ENCODE data around the gene IL13. TPM values are rescaled to one million over a fixed set of nuclear protein-coding genes. Genes with fewer than 3 reads are reported as not detected.

Gene IL13
- total RNA-seq, 4 donors from 2014 or later = 0.66 TPM; not detected in 3

DNA sequence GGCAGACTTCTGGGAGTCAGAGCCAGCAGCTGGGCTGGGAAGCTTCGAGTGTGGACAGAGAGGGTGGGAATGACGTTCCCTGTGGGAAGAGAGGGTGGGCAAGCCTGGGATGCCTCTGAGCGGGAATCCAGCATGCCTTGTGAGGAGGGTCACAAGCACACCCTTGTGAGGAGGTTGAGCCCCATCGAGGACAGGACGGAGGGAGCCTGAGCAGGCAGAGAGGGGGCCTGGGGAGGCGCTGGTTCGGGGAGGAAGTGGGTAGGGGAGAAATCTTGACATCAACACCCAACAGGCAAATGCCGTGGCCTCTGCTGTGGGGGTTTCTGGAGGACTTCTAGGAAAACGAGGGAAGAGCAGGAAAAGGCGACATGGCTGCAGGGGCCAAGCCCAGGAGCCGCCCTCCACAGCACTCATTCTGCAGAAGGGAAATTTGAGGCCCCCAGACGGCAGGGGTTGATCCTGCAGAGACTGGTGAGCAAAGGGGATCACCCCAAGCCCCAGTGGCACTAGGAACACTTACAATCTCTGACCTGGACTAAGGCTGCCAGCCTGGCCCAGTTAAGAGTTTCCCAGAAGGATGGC is 1.1 kb upstream of the IL13 start:
- TF ChIP-seq, protein P1, sequence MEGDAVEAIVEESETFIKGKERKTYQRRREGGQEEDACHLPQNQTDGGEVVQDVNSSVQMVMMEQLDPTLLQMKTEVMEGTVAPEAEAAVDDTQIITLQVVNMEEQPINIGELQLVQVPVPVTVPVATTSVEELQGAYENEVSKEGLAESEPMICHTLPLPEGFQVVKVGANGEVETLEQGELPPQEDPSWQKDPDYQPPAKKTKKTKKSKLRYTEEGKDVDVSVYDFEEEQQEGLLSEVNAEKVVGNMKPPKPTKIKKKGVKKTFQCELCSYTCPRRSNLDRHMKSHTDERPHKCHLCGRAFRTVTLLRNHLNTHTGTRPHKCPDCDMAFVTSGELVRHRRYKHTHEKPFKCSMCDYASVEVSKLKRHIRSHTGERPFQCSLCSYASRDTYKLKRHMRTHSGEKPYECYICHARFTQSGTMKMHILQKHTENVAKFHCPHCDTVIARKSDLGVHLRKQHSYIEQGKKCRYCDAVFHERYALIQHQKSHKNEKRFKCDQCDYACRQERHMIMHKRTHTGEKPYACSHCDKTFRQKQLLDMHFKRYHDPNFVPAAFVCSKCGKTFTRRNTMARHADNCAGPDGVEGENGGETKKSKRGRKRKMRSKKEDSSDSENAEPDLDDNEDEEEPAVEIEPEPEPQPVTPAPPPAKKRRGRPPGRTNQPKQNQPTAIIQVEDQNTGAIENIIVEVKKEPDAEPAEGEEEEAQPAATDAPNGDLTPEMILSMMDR (IDR thresholded peaks at IDR 0.05; ENCODE audit: low read depth) = no peak

DNA sequence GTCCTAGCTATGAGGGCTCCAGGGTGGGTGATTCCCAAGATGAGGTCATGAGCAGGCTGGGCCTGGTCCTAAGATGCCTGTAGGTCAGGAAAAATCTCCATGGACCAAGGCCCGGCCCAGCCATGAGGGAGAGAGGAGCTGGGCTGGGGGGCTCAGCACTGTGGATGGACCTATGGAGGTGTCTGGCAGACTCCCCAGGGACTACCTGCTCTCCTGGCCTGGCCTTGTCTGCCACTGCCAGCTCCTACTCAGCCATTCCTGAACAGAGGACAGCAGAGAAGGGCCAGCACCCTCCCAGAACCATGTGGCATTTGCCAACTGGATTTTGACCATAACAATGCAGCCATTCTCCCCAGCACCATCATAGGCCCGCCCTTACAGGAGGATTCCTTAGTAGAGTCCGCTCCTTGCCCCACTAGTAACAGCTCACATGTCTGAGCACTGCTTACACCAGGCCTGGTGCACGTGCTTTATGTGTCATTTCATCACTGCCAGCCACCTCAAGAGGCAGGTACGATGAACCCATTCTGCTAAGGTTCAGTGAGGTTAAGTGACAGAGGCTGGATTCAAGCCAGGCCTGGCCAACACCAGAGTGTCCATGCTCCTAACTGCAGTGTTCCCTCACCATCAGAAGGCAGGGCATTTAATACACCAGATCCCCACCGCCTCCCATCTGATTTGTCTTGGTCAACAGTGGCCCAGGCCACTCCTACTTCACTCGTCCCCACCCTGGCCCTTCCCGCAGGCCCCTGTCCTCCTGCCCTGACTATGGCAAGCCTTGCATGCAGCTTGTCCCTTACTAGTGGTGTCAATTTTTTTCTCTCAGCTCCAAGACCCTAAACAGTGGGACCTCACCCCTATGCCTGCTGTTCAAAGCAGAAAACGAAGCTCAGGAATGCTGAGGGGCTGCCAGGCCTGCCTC is 669 bp downstream of the IL13 start:
- TF ChIP-seq, protein P1 (IDR thresholded peaks at IDR 0.05; ENCODE audit: low read depth) = no peak

- TF ChIP-seq, protein P1 (IDR thresholded peaks at IDR 0.05; ENCODE audit: low read depth) = no peak
Measured at GRCh38 chr5:132659598-132660493, 1.9 kb downstream of the IL13 start.

DNA sequence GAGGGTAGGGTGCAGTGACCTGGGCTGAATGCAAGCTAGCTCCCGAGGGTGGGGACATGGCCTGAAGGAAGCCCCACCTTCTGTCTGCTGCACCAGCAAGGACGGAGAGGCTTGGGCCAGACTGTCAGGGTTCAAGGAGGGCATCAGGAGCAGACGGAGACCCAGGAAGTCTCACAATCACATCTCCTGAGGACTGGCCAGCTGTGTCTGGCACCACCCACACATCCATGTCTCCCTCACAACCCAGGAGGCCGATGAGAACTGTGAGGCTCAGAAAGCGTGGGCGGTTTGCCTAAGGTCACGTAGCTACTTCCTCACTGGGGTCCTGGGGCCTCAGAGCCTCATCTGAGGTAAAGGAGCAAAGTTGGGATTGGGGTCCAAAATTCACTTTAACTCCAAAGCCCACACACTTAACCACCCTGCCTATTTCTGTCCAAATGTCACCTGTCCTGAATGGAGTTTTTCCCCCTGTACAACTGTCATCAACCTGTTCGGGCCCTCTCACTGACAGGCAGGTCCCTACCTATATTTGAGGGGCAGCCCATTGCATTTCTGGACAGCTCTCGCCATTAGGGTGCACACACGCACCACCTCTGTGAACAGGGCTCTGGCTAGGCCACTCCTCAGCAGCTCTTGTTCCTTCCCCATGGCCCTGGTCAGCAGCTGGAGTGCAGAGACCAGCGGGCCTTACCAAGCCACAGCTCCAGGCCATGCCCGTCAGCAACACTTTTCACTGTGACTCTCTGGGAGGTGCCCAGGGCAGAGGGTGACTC is 3.4 kb downstream of the IL13 start:
- TF ChIP-seq, protein P1 (IDR thresholded peaks at IDR 0.05; ENCODE audit: low read depth) = no peak

GRCh38 chr5:132662004-132662401 is 4.0 kb downstream of the IL13 start:
- TF ChIP-seq, protein P1 (IDR thresholded peaks at IDR 0.05; ENCODE audit: low read depth) = no peak

DNA sequence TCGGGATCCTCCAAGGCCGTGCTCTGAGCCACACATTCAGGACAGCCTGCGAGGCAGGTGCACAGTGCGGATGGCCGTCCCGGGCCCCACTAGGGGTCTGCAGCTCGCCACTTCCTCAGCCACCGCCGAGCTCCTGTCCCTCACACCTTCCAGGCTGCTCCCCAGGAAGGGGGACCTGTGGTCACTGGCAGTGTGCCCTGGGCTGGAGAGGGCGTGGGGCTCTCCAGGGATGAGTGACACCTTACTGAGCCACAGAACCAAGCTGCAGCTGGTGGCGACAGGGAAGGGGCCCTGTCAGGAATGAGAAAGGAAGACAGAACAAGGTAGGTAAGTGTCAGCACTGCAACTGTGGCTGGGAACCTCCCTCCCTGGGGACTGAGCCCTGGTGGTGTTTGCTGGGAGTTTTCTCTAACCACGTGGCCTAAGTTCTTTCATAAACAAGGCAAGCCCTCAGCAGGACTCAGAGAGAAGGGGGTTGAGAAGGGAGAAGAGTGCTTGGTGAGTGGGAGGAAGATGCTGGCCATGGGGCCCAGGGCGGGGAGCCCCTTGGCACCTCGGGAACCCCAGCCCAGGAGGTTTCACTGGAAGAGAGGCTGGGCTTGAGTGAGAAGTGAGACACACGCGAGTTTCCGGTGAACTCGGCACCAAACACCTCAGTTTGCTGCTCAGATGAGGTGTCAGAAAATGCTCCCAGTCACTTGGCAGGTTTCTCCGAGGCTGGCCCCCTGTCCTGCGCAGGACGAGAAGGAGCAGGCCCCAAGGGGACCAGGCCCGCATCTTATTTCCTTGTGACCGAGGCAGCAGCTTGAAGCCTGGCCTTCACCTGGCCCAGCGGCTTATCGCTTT is 5.2 kb downstream of the IL13 start:
- TF ChIP-seq, protein P1 (IDR thresholded peaks at IDR 0.05; ENCODE audit: low read depth) = no peak
